GM23338 (cell line): ENCODE data around the gene CFLAR. TPM values are rescaled to one million over a fixed set of nuclear protein-coding genes. Genes with fewer than 3 reads are reported as not detected.

Source experiments
- ATAC-seq: fragments of 200-7000 bp; cut with Tn5 transposase; 3 replicates; pipeline ENCODE4 v1.9.1; 2020
- DNase-seq: peaks from one replicate; pipeline ENCODE4 v3.0.0-alpha.2; 2015; ENCODE audit warnings: low spot score
- H2AFZ ChIP-seq: fragments of 200-600 bp; sonication (generic); 2 replicates; pipeline ENCODE4 v1.8.0; 2016; ENCODE audit warnings: antibody characterized with exemption, mild to moderate bottlenecking, moderate library complexity
- H3F3A ChIP-seq: fragments of 200-600 bp; sonication (generic); replicated peaks from 2 replicates; pipeline ENCODE4 v1.8.0; 2017; ENCODE audit warnings: antibody characterized with exemption, mixed run types, low read depth
- H3K27ac ChIP-seq: fragments of 200-600 bp; sonication (generic); 2 replicates; pipeline ENCODE4 v1.6.1; 2016; ENCODE audit warnings: low read depth
- H3K27me3 ChIP-seq: fragments of 200-600 bp; sonication (generic); 2 replicates; pipeline ENCODE4 v1.8.0; 2016; ENCODE audit warnings: mild to moderate bottlenecking, mixed run types, moderate library complexity; ENCODE audit not compliant: insufficient read depth
- H3K36me3 ChIP-seq: fragments of 200-600 bp; sonication (generic); 2 replicates; pipeline ENCODE4 v1.8.0; 2016; ENCODE audit warnings: mild to moderate bottlenecking; ENCODE audit not compliant: insufficient read depth
- H3K4me1 ChIP-seq: fragments of 200-600 bp; sonication (generic); 2 replicates; pipeline ENCODE4 v1.8.0; 2016; ENCODE audit warnings: mild to moderate bottlenecking, moderate library complexity; ENCODE audit not compliant: insufficient read depth
- H3K4me2 ChIP-seq: fragments of 200-600 bp; sonication (generic); 2 replicates; pipeline ENCODE4 v1.7.1; 2017; ENCODE audit warnings: mixed run types
- H3K4me3 ChIP-seq: fragments of 200-600 bp; sonication (generic); 2 replicates; pipeline ENCODE4 v1.6.1; 2016; ENCODE audit warnings: mixed run types
- H3K79me2 ChIP-seq: fragments of 200-600 bp; sonication (generic); replicated peaks from 2 replicates; pipeline ENCODE4 v1.8.0; 2017; ENCODE audit warnings: mild to moderate bottlenecking; ENCODE audit not compliant: insufficient read depth
- H3K9me2 ChIP-seq: fragments of 200-600 bp; sonication (generic); 2 replicates; pipeline ENCODE4 v1.8.0; 2017; ENCODE audit not compliant: insufficient read depth
- H4K20me1 ChIP-seq: fragments of 200-600 bp; sonication (generic); replicated peaks from 2 replicates; pipeline ENCODE4 v1.8.0; 2017; ENCODE audit warnings: mild to moderate bottlenecking; ENCODE audit not compliant: insufficient read depth
- H3K27ac Mint-ChIP-seq: 2 replicates; pipeline ENCODE4 v1.8.0; 2020; ENCODE audit warnings: inconsistent platforms, mild to moderate bottlenecking, moderate library complexity, mixed read lengths
- H3K27me3 Mint-ChIP-seq: 3 replicates; pipeline ENCODE4 v1.8.0; 2022; ENCODE audit warnings: low read depth, mild to moderate bottlenecking, moderate library complexity, mixed read lengths, inconsistent platforms; ENCODE audit not compliant: insufficient read depth, poor library complexity
- H3K36me3 Mint-ChIP-seq: 3 replicates; pipeline ENCODE4 v1.8.0; 2021; ENCODE audit warnings: low read depth, mild to moderate bottlenecking, inconsistent platforms, moderate library complexity, mixed read lengths
- H3K4me1 Mint-ChIP-seq: 3 replicates; pipeline ENCODE4 v1.8.0; 2020; ENCODE audit warnings: mild to moderate bottlenecking, inconsistent platforms, mixed read lengths
- H3K4me3 Mint-ChIP-seq: 3 replicates; pipeline ENCODE4 v1.8.0; 2021; ENCODE audit warnings: moderate library complexity, mild to moderate bottlenecking, inconsistent platforms, mixed read lengths
- H3K9me3 Mint-ChIP-seq: 3 replicates; pipeline ENCODE4 v1.8.0; 2020; ENCODE audit warnings: moderate library complexity, mild to moderate bottlenecking, inconsistent platforms, mixed read lengths
- EZH2phosphoT487 ChIP-seq: fragments of 200-600 bp; sonication (generic); IDR thresholded peaks from one replicate; pipeline ENCODE4 v1.8.1; 2018; ENCODE audit warnings: antibody characterized with exemption; ENCODE audit not compliant: unreplicated experiment
- JUNB ChIP-seq: IDR thresholded peaks from one replicate; pipeline ENCODE4 v1.6.1; 2016; ENCODE audit warnings: antibody characterized with exemption; ENCODE audit not compliant: unreplicated experiment
- POLR2AphosphoS5 ChIP-seq: IDR thresholded peaks from 2 replicates; pipeline ENCODE4 v1.6.1; 2016; ENCODE audit warnings: antibody characterized with exemption, low read depth
- ZNF331 ChIP-seq: fragments of 250-450 bp; sonication (Bioruptor Pico); IDR thresholded peaks from 2 replicates; pipeline ENCODE4 v1.5.0; 2020; ENCODE audit warnings: low read depth, mild to moderate bottlenecking, moderate library complexity
- polyA plus RNA-seq: library from polyadenylated mRNA; unstranded; fragments of >200 nt; fragmentation: Nextera tagmentation; extraction: Ambion mirVana; gene quantifications from 2 replicates; pipeline ENCODE4 v1.2.1, GENCODE V29; 2016
- total RNA-seq: library from RNA; depleted of rRNA; stranded (reverse); fragments of >200 nt; shearing (Covaris generic); gene quantifications from 2 replicates; pipeline ENCODE4 v1.2.3, GENCODE V29; 2014
- TF ChIP-seq, protein P1 (sequence below): IDR thresholded peaks from one replicate; pipeline ENCODE4 v1.6.1; 2018; ENCODE audit warnings: antibody characterized with exemption; ENCODE audit not compliant: unreplicated experiment
- TF ChIP-seq, protein P2 (sequence below): fragments of 250-450 bp; sonication (Bioruptor Pico); IDR thresholded peaks from 2 replicates; pipeline ENCODE4 v1.5.0; 2020; ENCODE audit warnings: mild to moderate bottlenecking, moderate library complexity
- TF ChIP-seq, protein P3 (sequence below): IDR thresholded peaks from 2 replicates; pipeline ENCODE4 v1.6.1; 2016; ENCODE audit warnings: antibody characterized with exemption

Gene CFLAR
- total and polyA plus RNA-seq, 2 experiments from 2014 or later, result 10.1 to 15.1 TPM

DNA sequence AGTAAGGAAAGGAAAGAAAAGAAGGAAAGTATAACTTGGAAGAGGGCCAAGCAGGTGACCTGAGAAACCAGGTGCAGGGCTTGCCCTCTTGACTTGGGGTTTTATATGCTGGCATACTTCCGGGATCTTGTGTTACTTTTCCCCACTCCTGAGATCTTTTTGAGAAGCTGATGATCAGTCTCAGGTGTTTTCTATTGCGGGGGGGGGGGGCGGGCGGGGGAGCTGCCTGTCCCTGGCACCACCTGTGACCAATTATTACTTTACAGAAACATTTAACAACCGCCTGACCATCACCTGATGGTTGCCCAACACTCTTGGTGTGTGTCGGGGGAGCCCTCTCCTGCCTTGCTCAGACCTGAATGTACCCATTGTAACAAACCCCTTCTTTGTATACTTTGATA, 60.1 kb downstream of the CFLAR start (continued):
- TF ChIP-seq, protein P1, sequence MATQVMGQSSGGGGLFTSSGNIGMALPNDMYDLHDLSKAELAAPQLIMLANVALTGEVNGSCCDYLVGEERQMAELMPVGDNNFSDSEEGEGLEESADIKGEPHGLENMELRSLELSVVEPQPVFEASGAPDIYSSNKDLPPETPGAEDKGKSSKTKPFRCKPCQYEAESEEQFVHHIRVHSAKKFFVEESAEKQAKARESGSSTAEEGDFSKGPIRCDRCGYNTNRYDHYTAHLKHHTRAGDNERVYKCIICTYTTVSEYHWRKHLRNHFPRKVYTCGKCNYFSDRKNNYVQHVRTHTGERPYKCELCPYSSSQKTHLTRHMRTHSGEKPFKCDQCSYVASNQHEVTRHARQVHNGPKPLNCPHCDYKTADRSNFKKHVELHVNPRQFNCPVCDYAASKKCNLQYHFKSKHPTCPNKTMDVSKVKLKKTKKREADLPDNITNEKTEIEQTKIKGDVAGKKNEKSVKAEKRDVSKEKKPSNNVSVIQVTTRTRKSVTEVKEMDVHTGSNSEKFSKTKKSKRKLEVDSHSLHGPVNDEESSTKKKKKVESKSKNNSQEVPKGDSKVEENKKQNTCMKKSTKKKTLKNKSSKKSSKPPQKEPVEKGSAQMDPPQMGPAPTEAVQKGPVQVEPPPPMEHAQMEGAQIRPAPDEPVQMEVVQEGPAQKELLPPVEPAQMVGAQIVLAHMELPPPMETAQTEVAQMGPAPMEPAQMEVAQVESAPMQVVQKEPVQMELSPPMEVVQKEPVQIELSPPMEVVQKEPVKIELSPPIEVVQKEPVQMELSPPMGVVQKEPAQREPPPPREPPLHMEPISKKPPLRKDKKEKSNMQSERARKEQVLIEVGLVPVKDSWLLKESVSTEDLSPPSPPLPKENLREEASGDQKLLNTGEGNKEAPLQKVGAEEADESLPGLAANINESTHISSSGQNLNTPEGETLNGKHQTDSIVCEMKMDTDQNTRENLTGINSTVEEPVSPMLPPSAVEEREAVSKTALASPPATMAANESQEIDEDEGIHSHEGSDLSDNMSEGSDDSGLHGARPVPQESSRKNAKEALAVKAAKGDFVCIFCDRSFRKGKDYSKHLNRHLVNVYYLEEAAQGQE, result no peak
- no peak for TF ChIP-seq ZNF331 (CRISPR knock-in tag)
- TF ChIP-seq JUNB, result no peak
- TF ChIP-seq POLR2AphosphoS5, result no peak
- TF ChIP-seq EZH2phosphoT487, result no peak

DNA sequence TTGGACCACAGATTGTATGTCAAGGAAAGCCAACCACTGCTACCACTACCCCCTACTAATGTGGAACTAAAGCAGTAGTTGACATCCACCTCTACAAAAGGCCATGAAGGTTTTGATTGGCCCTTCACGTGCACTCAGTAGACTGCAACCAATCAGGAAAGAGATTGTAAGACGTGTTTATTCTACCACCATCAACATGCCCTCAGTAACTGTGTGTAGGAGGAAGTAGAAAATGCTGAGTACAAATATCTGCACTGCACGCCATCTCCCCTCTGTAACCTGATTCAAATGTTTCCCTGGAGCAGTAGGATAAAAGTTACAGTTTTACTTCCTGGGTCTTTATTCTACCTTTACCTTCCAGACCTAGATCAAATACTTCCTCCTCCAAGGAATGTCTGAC, 64.0 kb downstream of the CFLAR start:
- Histone ChIP-seq H3K27me3 (no peaks in the 10 kb centered on the region), H3K9me2 (no peaks in the 10 kb centered on the region), H3K79me2 (no peaks in the 10 kb centered on the region), H3F3A (peaks cover 3% of the 10 kb centered on the region; the same call in 1 of the 2 replicates), H3K27ac (no peak overlapping the region), H3K4me1 (0 out of 2 replicates have a peak, but pooled peaks cover 5% of the 10 kb centered on the region), H2AFZ (peak overlapping the region; percentile 38; the same call in 1 of the 2 replicates), H3K36me3 (no peaks in the 10 kb centered on the region), H3K4me2 (no peak overlapping the region), H4K20me1 (no peaks in the 10 kb centered on the region), H3K4me3 (no peak overlapping the region)
- Mint-ChIP-seq H3K27ac (no peak overlapping the region), H3K4me1 (peaks cover 12% of the 10 kb centered on the region), H3K9me3 (peaks cover 32% of the 10 kb centered on the region), H3K36me3 (peaks cover 17% of the 10 kb centered on the region), H3K27me3 (peaks cover 7% of the 10 kb centered on the region), H3K4me3 (no peak overlapping the region)
- no peak for DNase-seq
- no peak for ATAC-seq
- TF ChIP-seq, protein P2, sequence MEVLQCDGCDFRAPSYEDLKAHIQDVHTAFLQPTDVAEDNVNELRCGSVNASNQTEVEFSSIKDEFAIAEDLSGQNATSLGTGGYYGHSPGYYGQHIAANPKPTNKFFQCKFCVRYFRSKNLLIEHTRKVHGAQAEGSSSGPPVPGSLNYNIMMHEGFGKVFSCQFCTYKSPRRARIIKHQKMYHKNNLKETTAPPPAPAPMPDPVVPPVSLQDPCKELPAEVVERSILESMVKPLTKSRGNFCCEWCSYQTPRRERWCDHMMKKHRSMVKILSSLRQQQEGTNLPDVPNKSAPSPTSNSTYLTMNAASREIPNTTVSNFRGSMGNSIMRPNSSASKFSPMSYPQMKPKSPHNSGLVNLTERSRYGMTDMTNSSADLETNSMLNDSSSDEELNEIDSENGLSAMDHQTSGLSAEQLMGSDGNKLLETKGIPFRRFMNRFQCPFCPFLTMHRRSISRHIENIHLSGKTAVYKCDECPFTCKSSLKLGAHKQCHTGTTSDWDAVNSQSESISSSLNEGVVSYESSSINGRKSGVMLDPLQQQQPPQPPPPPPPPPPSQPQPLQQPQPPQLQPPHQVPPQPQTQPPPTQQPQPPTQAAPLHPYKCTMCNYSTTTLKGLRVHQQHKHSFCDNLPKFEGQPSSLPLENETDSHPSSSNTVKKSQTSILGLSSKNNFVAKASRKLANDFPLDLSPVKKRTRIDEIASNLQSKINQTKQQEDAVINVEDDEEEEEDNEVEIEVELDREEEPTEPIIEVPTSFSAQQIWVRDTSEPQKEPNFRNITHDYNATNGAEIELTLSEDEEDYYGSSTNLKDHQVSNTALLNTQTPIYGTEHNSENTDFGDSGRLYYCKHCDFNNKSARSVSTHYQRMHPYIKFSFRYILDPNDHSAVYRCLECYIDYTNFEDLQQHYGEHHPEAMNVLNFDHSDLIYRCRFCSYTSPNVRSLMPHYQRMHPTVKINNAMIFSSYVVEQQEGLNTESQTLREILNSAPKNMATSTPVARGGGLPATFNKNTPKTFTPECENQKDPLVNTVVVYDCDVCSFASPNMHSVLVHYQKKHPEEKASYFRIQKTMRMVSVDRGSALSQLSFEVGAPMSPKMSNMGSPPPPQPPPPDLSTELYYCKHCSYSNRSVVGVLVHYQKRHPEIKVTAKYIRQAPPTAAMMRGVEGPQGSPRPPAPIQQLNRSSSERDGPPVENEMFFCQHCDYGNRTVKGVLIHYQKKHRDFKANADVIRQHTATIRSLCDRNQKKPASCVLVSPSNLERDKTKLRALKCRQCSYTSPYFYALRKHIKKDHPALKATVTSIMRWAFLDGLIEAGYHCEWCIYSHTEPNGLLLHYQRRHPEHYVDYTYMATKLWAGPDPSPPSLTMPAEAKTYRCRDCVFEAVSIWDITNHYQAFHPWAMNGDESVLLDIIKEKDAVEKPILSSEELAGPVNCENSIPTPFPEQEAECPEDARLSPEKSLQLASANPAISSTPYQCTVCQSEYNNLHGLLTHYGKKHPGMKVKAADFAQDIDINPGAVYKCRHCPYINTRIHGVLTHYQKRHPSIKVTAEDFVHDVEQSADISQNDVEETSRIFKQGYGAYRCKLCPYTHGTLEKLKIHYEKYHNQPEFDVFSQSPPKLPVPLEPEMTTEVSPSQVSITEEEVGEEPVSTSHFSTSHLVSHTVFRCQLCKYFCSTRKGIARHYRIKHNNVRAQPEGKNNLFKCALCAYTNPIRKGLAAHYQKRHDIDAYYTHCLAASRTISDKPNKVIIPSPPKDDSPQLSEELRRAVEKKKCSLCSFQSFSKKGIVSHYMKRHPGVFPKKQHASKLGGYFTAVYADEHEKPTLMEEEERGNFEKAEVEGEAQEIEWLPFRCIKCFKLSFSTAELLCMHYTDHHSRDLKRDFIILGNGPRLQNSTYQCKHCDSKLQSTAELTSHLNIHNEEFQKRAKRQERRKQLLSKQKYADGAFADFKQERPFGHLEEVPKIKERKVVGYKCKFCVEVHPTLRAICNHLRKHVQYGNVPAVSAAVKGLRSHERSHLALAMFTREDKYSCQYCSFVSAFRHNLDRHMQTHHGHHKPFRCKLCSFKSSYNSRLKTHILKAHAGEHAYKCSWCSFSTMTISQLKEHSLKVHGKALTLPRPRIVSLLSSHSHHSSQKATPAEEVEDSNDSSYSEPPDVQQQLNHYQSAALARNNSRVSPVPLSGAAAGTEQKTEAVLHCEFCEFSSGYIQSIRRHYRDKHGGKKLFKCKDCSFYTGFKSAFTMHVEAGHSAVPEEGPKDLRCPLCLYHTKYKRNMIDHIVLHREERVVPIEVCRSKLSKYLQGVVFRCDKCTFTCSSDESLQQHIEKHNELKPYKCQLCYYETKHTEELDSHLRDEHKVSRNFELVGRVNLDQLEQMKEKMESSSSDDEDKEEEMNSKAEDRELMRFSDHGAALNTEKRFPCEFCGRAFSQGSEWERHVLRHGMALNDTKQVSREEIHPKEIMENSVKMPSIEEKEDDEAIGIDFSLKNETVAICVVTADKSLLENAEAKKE, result no peak
- TF ChIP-seq, protein P3, sequence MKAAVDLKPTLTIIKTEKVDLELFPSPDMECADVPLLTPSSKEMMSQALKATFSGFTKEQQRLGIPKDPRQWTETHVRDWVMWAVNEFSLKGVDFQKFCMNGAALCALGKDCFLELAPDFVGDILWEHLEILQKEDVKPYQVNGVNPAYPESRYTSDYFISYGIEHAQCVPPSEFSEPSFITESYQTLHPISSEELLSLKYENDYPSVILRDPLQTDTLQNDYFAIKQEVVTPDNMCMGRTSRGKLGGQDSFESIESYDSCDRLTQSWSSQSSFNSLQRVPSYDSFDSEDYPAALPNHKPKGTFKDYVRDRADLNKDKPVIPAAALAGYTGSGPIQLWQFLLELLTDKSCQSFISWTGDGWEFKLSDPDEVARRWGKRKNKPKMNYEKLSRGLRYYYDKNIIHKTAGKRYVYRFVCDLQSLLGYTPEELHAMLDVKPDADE, result no peak
